MM.1S (cell line): ENCODE results near the gene RASSF1.

Experiments
- EZH2 ChIP-seq: fragments of 300-600 bp; sonication (generic); optimal IDR thresholded peaks from 2 replicates; pipeline ENCODE3; 2017; ENCODE audit warnings: low read depth, mild to moderate bottlenecking, antibody characterized with exemption, low read length, mixed read lengths
- EZH2phosphoT487 ChIP-seq: fragments of 300-600 bp; sonication (generic); IDR thresholded peaks from 2 replicates; pipeline ENCODE4 v1.6.1; 2018; ENCODE audit warnings: antibody characterized with exemption, low read length
- TF ChIP-seq, protein P1 (sequence below): fragments of 300-600 bp; sonication (generic); IDR thresholded peaks from 2 replicates; pipeline ENCODE4 v1.5.1; 2016; ENCODE audit warnings: antibody characterized with exemption, low read length, mixed read lengths

- TF ChIP-seq, protein P1, sequence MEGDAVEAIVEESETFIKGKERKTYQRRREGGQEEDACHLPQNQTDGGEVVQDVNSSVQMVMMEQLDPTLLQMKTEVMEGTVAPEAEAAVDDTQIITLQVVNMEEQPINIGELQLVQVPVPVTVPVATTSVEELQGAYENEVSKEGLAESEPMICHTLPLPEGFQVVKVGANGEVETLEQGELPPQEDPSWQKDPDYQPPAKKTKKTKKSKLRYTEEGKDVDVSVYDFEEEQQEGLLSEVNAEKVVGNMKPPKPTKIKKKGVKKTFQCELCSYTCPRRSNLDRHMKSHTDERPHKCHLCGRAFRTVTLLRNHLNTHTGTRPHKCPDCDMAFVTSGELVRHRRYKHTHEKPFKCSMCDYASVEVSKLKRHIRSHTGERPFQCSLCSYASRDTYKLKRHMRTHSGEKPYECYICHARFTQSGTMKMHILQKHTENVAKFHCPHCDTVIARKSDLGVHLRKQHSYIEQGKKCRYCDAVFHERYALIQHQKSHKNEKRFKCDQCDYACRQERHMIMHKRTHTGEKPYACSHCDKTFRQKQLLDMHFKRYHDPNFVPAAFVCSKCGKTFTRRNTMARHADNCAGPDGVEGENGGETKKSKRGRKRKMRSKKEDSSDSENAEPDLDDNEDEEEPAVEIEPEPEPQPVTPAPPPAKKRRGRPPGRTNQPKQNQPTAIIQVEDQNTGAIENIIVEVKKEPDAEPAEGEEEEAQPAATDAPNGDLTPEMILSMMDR = no peak
- no peak for TF ChIP-seq EZH2
- no peak for TF ChIP-seq EZH2phosphoT487
Observed at GRCh38 chr3:50294492-50295403, 45.9 kb downstream of the RASSF1 start.
